ENCODE data around the gene CDC20B.
"Not testable (repeated sequence)": the region's sequence is repeated elsewhere in the genome, so short reads cannot be mapped to it uniquely, and the experiment has no call there.

Gene CDC20B

DNA sequence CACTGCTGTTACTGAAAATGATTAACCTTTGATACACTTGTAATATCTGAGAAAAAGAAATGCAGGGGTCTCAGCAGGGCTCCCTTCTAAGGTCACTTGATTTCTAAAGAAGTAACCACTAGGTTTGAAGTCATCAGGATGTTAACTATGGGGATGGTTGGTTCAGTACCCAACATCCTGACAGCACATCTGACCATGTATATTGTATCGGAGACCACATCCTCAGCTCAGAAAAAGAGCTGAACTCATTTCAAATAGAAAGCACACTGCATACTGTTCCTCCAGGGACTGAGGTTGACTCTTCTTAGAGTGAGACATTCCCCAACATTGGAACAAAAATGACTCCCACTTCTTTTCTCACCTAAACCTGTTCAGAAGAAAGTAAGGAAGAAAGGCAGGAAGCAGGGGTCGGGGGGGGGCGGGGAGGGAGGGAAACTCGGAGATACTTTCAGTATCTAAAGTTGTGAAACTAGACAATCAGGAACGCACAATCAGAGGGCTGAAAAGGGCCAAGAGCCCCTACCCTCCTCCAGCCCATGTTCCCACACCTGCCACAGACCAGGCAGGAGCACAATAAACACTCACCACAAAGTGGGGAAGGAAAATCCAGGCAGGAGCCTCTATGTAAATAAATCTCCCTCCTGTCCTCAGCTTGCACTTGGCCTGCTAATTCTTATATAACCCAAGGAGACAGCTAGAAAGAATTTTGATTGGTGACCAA lies 71.3 kb downstream of the CDC20B start:
- no peak for FAIRE-seq

DNA sequence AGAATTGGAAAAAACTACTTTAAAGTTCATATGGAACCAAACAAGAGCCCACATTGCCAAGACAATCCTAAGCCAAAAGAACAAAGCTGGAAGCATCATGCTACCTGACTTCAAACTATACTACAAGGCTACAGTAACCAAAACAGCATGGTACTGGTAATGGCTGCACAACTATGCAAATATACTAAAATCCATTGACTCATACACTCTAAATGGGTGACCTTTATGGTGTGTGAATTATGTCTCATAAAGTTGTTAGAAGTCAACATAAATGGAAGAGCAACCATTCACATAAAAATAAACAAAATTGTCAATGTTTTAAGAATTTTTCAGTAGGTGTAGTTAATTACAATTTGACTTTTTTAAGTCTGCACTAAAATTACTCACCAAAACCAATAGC lies 71.8 kb downstream of the CDC20B start:
- FAIRE-seq, result not testable (repeated sequence)

DNA sequence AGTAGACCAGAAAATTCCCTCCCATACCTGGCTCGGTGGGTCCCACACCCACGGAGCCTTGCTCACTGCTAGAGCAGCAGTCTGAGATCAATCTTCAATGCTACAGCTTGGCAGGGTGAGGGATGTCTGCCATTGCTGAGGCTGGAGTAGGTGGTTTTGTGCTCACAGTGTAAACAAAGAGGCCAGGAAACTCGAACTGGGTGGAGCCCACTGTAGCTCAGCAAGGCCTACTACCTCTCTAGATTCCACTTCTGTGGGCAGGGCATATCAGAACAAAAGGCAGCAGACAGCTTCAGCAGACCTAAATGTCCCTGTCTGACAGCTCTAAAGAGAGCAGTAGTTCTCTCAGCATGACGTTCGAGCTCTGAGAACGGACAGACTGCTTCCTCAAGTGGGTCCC lies 76.1 kb downstream of the CDC20B start:
- no peak for FAIRE-seq

DNA sequence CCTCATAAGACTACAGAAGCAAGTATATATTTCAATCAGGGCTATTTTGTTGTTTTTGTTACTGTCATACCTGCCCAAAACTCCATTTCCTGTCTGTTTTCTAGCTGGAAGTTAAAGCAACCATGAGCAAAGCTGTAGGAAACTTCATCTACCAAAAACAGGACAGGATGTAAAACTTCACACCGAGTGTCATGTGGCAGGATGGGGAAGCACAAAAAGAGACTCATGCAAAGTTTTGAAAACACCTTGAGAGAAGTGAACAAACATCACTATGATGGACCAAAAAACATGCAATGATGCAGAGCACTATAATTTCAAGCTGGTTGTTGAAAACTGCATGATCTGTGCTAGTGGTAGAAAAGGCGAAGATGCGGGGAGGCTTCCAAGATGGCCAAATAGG lies 76.8 kb downstream of the CDC20B start:
- FAIRE-seq, result no peak

DNA sequence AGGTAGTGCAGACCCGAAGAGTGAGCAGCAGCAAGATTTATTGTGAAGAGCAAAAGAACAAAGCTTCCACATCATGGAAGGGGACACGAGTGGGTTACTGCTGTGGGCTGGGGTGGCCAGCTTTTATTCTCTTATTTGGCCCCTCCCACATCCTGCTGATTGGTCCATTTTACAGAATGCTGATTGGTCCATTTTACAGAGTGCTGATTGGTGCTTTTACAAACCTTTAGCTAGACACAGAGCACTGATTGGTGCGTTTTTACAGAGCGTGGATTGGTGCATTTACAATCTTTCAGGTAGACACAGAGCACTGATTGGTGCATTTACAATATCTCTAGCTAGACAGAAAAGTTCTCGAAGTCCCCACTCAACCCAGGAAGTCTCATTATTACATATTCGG lies 82.0 kb downstream of the CDC20B start:
- not testable (repeated sequence) for FAIRE-seq

DNA sequence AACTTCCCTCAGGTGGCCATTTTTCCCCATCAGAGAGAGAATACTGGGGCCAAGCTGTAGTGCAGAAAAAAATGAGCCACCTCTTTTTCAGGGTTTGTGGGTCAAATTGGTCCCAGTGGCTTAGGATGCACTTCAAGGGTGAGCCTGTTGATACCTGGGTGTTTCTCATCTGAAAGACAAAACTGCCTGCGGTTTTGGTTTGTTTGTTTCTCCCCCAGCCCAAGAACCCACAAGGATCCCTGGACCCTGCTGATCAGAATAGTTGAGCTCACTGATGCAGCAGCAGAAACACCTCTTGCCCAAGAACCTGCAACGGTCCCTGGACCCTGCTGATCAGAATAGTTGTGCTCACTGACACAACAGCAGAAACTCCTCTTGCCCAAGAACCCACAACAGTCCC lies 83.7 kb downstream of the CDC20B start:
- FAIRE-seq, result not testable (repeated sequence)

DNA sequence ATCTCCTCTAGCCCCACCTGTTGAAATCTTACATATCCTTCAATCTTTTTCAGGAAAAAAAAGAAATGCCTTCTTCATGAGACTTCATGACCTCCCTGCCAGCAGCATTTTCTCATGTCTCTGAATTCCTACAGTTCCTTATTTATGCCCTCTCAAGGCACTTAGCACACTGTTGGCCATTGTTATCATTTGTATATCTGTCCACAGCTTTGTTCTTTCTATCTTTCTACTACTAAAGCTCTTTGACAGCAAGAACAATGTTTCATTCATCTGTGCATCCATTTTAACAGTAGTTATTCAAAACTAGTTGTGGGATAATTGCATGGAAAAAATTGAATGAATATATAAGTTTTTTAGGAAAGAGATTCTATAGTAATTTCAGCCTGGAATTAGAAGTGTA lies 91.4 kb downstream of the CDC20B start:
- no peak for FAIRE-seq

DNA sequence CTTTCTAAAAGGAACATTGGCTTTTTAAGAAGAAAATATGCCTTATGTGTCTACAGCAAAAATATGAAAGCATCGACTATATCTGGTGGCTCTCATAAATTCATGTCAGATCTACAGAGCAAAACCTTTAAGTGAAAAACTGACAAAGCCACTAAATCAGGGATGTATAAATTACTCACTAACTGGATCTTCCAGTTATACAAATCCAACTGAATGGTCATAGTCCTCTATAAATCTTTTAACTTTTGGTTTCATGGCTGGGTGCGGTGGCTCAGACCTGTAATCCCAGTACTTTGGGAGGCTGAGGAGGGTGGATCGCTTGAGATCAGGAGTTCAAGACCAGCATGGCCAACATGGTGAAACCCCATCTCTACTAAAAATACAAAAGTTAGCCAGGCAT lies 99.8 kb downstream of the CDC20B start:
- no peak for FAIRE-seq

DNA sequence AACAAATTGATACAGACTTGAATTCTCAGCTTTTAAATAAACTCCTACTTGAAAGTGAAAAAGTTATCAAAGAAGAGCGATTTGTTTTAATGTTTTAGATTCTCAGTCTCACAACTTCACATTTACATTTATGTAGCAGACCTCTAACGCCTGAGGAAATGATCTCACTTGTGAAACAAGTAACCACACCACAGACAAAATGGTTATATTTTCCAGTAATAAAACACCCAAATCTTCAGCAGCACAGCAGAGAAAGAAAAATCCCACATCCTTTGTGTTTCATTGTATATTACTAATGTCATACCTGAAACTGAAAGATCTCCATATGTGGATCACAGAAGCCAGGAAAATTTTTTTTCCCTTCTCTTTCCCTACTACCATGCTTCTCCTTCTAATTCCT lies 100.3 kb downstream of the CDC20B start:
- FAIRE-seq, result no peak

DNA sequence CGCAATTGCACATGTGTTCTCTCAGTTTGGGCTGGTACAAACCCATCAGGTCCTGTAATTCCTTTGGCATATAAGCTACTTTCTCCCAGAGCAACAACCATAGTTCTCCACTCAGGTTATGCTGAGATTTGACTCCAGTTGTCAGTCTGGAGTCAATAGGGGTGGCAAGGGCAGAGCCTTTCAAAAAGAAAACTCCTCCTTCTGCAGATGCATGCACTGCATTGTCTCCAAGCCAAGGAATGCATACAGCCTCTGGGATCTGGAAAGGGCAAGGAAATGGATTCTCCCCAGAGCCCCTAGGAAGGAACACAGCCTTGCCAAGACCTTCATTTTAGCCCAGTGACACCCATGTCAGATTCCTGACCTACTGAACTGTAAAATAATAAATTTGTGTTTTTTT lies 101.6 kb downstream of the CDC20B start:
- FAIRE-seq, result no peak

DNA sequence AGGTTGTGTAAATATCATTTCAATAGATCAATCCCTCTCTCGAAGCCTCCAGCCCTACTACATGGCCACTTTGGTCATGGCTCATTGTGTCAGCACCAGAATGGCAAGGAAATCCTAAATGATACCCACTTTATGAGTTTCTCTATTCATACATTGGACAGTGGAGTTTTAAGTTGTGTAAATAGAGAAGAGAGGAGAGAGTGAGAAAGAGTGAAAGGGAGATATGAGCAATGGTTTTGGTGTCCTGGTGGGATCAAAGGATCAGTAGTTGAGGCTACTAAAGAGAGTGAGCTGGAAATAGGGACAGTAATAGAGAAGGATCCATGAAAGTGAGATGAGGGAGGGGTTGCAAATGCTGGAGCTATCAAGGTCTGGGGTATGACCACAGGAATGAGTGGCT lies 102.0 kb downstream of the CDC20B start:
- FAIRE-seq, result no peak

DNA sequence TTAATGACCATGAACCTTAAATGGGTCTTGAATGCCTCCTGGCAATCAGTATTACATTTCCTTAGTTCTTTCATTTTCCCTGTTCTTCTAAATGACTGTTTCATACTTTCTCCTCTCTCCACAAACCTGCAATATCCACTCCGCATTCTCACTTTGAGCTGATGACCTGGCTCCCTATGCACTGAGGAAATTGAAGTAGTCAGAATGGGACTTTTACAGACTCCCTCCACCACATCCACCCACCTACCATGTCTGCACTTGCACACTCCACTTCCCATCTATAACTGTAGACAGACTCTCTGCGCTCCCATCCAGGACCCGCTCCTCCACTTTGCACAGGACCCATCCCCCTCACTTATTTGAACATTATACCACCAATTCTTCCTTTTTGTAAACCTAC lies 106.7 kb downstream of the CDC20B start:
- FAIRE-seq, result no peak

DNA sequence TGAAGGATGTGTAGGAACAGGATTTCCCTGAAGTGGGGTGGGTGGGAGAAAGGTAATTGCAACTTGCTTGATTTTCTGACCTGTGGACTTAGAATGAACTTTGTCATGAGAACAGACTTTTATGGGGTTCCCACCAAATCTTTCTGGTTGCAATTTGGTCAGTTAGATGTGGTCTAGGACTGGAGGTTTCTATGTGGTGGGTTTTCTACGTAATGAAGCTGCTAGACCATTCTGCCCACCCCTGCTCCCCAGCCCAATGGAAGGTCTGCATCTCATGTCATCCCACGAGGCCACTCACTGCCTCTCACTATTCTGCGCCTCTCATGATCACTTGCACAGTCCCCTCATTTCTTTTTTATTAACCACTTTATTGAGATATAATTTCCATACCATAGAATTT lies 108.5 kb downstream of the CDC20B start:
- no peak for FAIRE-seq

DNA sequence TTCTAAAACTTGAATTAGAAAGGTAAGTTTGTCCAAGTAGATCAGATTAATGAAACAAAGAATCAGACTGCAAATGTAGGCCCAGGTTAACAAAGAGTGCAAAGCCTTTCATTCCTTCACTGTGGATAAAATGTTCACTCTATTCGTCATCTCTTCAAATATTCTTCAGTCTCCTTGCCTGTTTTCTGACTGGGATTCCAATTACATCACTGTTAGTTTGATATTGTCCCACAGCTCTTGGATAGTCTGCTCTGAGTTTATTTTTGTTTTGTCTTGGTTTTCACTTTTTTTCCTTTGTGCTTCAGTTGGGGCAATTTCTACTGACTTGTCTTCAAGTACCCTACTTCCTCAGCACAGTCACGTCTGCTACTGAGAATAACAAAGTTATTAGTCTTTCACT lies 109.1 kb downstream of the CDC20B start:
- no peak for FAIRE-seq

DNA sequence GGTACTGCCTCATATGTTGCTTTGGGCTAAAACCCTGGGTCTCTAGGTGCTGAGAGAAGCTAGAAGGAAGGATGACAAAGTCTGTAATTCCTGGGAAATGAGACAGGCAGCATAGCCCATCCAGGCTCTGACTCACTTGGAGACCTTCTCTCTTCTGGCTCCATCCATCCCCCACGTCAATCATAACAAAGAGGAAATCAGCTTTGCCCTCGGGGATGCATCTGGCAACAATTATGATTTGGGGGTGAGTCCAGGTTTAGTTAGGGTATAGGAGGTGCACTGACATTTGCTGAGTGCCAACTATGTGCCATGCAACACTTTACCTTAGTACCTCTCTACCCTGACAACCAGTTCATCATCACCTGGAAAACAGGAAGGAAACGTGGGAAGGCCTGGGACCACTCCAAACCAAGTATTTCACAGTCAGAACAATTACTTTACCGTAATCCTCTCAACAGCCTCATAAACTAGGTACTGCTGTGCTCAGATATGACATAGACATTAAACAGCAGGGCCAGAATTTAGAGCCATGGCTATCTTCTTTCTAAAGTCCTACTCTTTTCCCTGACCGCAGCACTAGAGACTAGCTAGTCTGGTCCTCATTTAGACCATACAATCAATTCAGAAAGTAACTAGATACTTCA lies 109.6 kb downstream of the CDC20B start:
- no peak for FAIRE-seq

Data from colon (tissue), 2 donors.